ENCODE measurements around the gene LPIN3.

- TF ChIP-seq POLR2A (IDR thresholded peaks at IDR 0.05) (no peak), CTCF (IDR thresholded peaks at IDR 0.05) (no peak)
Observed at GRCh38 chr20:41394931-41395666, 54.5 kb downstream of the LPIN3 start.

Measured in uterus (tissue), 2 donors.